CD8-positive, alpha-beta memory T cell (primary cell): ENCODE data around the gene TRPC6. TPM values are rescaled to one million over a fixed set of nuclear protein-coding genes. Genes with fewer than 3 reads are reported as not detected.

Experiments
- CTCF ChIA-PET: fragments of 350-600 bp; sonication (Branson Sonifier 250); formaldehyde crosslinking; loops from one replicate; lab custom pipeline; 2021; ENCODE audit warnings: antibody characterized with exemption; lab: Charles Lee
- POLR2A ChIA-PET: fragments of 350-600 bp; sonication (Branson Sonifier 250); formaldehyde crosslinking; loops from one replicate; lab custom pipeline; 2021; ENCODE audit warnings: antibody characterized with exemption; lab: Charles Lee
- DNase-seq, 5 donors: peaks; one replicate each; pipeline versions ENCODE4 v3.0.0 to v3.0.0-alpha.2; 2020 to 2022; ENCODE audit warnings: mixed read lengths in 1 of 5
- H3K27ac ChIP-seq: one replicate; pipeline ENCODE4 v1.7.0; 2013; ENCODE audit warnings: low read depth, mild to moderate bottlenecking, low read length, moderate library complexity
- H3K27me3 ChIP-seq: 2 replicates; pipeline ENCODE4 v1.7.0; 2013; ENCODE audit warnings: low read length, mild to moderate bottlenecking; ENCODE audit not compliant: insufficient read depth, poor library complexity, severe bottlenecking
- H3K36me3 ChIP-seq: 2 replicates; pipeline ENCODE4 v1.7.0; 2013; ENCODE audit warnings: mild to moderate bottlenecking, low read length, moderate library complexity; ENCODE audit not compliant: insufficient read depth
- H3K4me1 ChIP-seq: 2 replicates; pipeline ENCODE4 v1.7.0; 2013; ENCODE audit warnings: mild to moderate bottlenecking, low read length, moderate library complexity; ENCODE audit not compliant: insufficient read depth
- H3K4me3 ChIP-seq: 2 replicates; pipeline ENCODE4 v1.7.0; 2013; ENCODE audit warnings: mild to moderate bottlenecking, low read length
- H3K9me3 ChIP-seq: 2 replicates; pipeline ENCODE4 v1.7.0; 2013; ENCODE audit warnings: mild to moderate bottlenecking, low read length
- H3K27ac Mint-ChIP-seq, 8 donors: one replicate each; pipeline ENCODE4 v1.8.0; 2020 to 2021; ENCODE audit warnings: mixed read lengths in 8 of 8, mild to moderate bottlenecking in 6 of 8, inconsistent platforms in 3 of 8, moderate library complexity in 3 of 8
- H3K27me3 Mint-ChIP-seq, 2 donors: one replicate each; pipeline ENCODE4 v1.8.0; 2020 to 2021; ENCODE audit warnings: mixed read lengths in 2 of 2, mild to moderate bottlenecking in 1 of 2, moderate library complexity in 1 of 2
- H3K36me3 Mint-ChIP-seq, 3 donors: one replicate each; pipeline ENCODE4 v1.8.0; 2020 to 2021; ENCODE audit warnings: mixed read lengths in 3 of 3, inconsistent platforms in 1 of 3, mild to moderate bottlenecking in 1 of 3
- H3K4me1 Mint-ChIP-seq, 3 donors: one replicate each; pipeline ENCODE4 v1.8.0; 2020 to 2021; ENCODE audit warnings: mixed read lengths in 3 of 3, inconsistent platforms in 1 of 3, mild to moderate bottlenecking in 1 of 3
- H3K4me3 Mint-ChIP-seq, 7 donors: one replicate each; pipeline ENCODE4 v1.8.0; 2020 to 2021; ENCODE audit warnings: mixed read lengths in 7 of 7, mild to moderate bottlenecking in 6 of 7, moderate library complexity in 4 of 7, inconsistent platforms in 2 of 7
- H3K9me3 Mint-ChIP-seq, 5 donors: one replicate each; pipeline ENCODE4 v1.8.0; 2020 to 2022; ENCODE audit warnings: mixed read lengths in 5 of 5, mild to moderate bottlenecking in 3 of 5, moderate library complexity in 2 of 5, inconsistent platforms in 1 of 5
- polyA plus RNA-seq: library from polyadenylated mRNA; unstranded; fragments of 300-500 nt; fragmentation: Illumina TruSeq; gene quantifications from one replicate; pipeline ENCODE4 v1.2.3, GENCODE V29; 2021
- total RNA-seq, 2 experiments: library from RNA; stranded (reverse); gene quantifications; one replicate each; pipeline ENCODE4 v1.2.3, GENCODE V29; 2021

Gene TRPC6
- total and polyA plus RNA-seq, 3 experiments from 2014 or later: not detected

DNA sequence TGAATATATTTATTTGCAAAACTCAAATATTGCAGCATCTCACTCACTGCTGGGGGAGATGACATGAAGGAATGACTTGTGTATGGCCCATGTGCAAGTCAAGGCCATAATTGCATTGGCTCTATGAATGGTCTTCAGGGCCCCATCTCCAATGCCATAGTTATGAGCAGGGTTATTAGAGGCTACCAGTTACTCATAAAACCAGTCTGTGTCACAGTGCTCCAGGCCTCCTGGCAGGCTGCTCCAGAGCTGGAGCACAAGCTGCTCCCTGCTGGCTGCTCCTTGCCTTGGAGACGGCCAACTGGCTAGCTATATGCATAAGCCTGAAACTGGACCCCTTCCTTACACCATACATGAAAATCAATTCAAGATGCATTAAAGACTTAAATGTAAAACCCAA, 145.7 kb downstream of the TRPC6 start:
- POLR2A ChIA-PET: no interaction called here
- peaks cover 0 to 20% (median 11%) of the 10 kb centered on the region in 5 donors for H3K9me3 Mint-ChIP-seq
- no peaks in the 10 kb centered on the region for H3K9me3 ChIP-seq

DNA sequence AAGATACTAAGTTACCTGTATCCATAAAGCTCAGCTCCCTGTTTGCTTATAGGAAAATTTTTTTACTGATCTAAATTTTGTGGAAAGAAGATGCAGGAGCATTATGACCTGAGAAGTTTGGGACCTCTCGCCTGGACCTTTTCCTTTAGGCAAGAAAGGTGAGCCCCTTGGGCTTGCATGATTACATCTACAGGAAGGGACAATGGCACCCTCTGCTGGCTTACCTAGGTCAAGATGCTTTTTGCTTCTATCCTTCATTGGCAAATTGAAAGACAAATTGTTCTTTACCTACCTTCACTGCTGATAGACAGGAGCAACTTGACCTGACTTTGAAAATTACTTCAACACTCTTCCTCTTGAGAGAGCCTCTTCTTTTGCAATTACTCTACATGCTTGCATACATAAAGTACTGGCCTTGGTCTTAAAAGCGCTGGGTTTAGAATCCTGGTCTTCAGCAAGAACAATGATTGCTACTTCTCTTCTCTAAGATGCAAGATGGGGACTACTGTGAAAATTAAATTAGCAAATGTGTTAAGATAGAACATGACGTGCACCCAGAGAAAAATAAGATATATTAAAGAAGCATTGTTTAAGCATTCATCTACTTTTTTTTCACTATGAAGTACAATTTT, 147.2 kb downstream of the TRPC6 start:
- no peak overlapping the region for H3K4me3 ChIP-seq
- no peak overlapping the region for H3K4me3 Mint-ChIP-seq
- DNase-seq: no peak
- CTCF ChIA-PET: no interaction called here
- no peaks in the 10 kb centered on the region for H3K4me1 ChIP-seq
- H3K27ac Mint-ChIP-seq: no peak overlapping the region
- POLR2A ChIA-PET: no interaction called here
- H3K4me1 Mint-ChIP-seq: no peaks in the 10 kb centered on the region
- H3K27me3 Mint-ChIP-seq: no peaks in the 10 kb centered on the region
- no peaks in the 10 kb centered on the region for H3K9me3 ChIP-seq
- H3K27me3 ChIP-seq: no peaks in the 10 kb centered on the region
- no peaks in the 10 kb centered on the region for H3K36me3 Mint-ChIP-seq
- no peak overlapping the region for H3K27ac ChIP-seq
- no peaks in the 10 kb centered on the region for H3K36me3 ChIP-seq
- peaks cover 5 to 26% (median 11%) of the 10 kb centered on the region in 5 donors for H3K9me3 Mint-ChIP-seq

More for the DNA sequence above, 145.7 kb downstream of the TRPC6 start:
- no peaks in the 10 kb centered on the region for H3K4me1 Mint-ChIP-seq
- H3K27ac ChIP-seq: no peak overlapping the region
- no peaks in the 10 kb centered on the region for H3K36me3 Mint-ChIP-seq
- H3K4me3 Mint-ChIP-seq: no peak overlapping the region
- H3K4me1 ChIP-seq: no peaks in the 10 kb centered on the region
- no peak for DNase-seq
- H3K27ac Mint-ChIP-seq: no peak overlapping the region
- no peaks in the 10 kb centered on the region for H3K36me3 ChIP-seq
- no peaks in the 10 kb centered on the region for H3K27me3 ChIP-seq
- H3K27me3 Mint-ChIP-seq: no peaks in the 10 kb centered on the region
- no peak overlapping the region for H3K4me3 ChIP-seq
- CTCF ChIA-PET: no interaction called here

DNA sequence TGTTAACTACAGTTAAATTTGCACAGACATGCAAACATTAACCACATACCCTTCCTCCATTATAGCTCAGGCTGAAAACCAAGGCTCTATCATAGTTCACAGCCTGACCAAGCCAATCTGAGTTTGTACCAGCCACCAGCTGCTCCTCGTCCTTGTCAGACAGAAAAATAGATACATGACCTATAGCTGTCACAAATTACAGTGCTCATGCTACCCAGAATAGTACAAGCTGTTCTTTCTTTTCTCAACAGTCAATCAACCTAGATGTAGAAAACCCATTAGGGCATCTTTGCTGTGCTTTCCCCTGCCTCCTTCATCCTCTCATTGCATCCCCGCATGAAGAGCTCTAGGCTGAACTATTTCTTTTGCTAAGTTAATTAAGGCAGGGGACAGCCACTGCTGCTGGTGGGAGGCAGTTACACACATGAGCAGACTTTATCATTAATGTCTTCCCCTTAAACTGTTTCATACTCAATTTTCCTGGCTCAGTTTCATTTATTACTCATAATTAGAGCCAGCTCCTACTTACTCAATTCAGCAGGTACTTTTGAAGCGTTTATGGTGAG, 148.3 kb downstream of the TRPC6 start:
- ChIA-PET POLR2A (no interaction called here), CTCF (interaction anchor here (1.0 kb wide), 1 partner anchor 13 kb away, joined by 4 read pairs; no protein-coding TSS in a partner anchor)
- no peak for DNase-seq
- Histone ChIP-seq H3K4me3 (no peak overlapping the region), H3K27me3 (no peaks in the 10 kb centered on the region), H3K4me1 (no peaks in the 10 kb centered on the region), H3K9me3 (no peaks in the 10 kb centered on the region), H3K36me3 (no peaks in the 10 kb centered on the region), H3K27ac (no peak overlapping the region)
- H3K27ac Mint-ChIP-seq: no peak overlapping the region
- H3K9me3 Mint-ChIP-seq: peaks cover 9 to 30% (median 11%) of the 10 kb centered on the region in 5 donors
- H3K4me1 Mint-ChIP-seq: no peaks in the 10 kb centered on the region
- no peak overlapping the region for H3K4me3 Mint-ChIP-seq
- no peaks in the 10 kb centered on the region for H3K27me3 Mint-ChIP-seq
- no peaks in the 10 kb centered on the region for H3K36me3 Mint-ChIP-seq

DNA sequence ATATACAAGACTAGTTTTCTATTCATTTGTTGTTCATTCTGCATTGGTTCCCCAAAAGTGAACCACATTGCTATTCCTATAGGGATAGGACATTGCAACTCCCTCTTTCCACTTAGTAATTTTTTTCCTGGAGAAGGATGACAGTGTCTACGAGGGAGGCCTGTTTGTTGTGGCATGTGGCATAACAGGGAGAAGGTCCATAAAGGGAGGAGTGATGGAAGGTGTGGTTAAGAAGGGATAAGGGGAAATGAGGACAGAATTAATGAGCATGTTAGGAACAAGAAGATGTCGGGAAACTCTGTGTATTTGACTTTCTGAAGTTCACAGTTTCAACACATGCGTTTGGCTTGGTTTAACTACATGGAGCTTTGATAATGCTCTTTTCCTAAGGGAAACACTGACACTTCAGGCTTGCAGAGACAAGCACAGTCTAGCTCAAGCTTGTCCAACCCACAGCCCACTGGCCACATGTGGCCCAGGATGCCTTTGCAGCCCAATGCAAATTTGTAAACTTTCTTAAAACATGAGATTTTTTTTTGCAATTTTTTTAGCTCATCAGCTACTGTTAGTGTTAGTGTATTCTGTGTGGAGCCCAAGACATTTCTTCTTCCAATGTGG, 149.7 kb downstream of the TRPC6 start:
- Histone ChIP-seq H3K27me3 (no peaks in the 10 kb centered on the region), H3K4me3 (no peak overlapping the region), H3K27ac (no peak overlapping the region), H3K4me1 (no peaks in the 10 kb centered on the region), H3K36me3 (no peaks in the 10 kb centered on the region), H3K9me3 (no peaks in the 10 kb centered on the region)
- Mint-ChIP-seq H3K36me3 (no peaks in the 10 kb centered on the region), H3K27me3 (no peaks in the 10 kb centered on the region), H3K4me3 (no peak overlapping the region), H3K27ac (no peak overlapping the region), H3K4me1 (no peaks in the 10 kb centered on the region), H3K9me3 (peaks cover 4 to 29% (median 19%) of the 10 kb centered on the region in 5 donors)
- CTCF ChIA-PET: no interaction called here
- POLR2A ChIA-PET: no interaction called here
- no peak for DNase-seq

DNA sequence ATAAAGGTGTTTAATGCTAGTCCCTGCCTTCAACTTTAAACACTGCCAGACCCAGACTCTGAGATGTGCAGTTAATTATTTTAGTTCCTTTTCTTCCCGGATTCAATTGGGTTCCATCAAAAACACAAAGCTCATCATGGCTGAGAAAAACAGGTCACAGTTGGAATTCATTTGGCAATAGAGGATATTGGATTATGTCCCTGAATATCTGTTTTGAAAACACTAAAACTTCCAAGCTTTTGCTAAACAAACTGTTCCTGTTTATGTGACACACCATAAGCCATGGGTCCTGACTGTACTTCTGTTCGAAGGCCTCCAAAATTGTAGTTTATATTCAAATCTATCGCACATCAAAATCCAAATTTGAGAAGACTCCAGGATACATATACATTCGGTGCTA, 150.7 kb downstream of the TRPC6 start:
- no peaks in the 10 kb centered on the region for H3K27me3 Mint-ChIP-seq
- no peak overlapping the region for H3K4me3 ChIP-seq
- no peak overlapping the region for H3K27ac Mint-ChIP-seq
- no peak for DNase-seq
- POLR2A ChIA-PET: no interaction called here
- H3K36me3 ChIP-seq: no peaks in the 10 kb centered on the region
- no peak overlapping the region for H3K4me3 Mint-ChIP-seq
- no peaks in the 10 kb centered on the region for H3K4me1 ChIP-seq
- CTCF ChIA-PET: no interaction called here
- H3K36me3 Mint-ChIP-seq: no peaks in the 10 kb centered on the region
- H3K4me1 Mint-ChIP-seq: no peaks in the 10 kb centered on the region
- H3K27ac ChIP-seq: no peak overlapping the region
- H3K27me3 ChIP-seq: no peaks in the 10 kb centered on the region
- H3K9me3 ChIP-seq: no peaks in the 10 kb centered on the region
- peaks cover 9 to 31% (median 25%) of the 10 kb centered on the region in 5 donors for H3K9me3 Mint-ChIP-seq

DNA sequence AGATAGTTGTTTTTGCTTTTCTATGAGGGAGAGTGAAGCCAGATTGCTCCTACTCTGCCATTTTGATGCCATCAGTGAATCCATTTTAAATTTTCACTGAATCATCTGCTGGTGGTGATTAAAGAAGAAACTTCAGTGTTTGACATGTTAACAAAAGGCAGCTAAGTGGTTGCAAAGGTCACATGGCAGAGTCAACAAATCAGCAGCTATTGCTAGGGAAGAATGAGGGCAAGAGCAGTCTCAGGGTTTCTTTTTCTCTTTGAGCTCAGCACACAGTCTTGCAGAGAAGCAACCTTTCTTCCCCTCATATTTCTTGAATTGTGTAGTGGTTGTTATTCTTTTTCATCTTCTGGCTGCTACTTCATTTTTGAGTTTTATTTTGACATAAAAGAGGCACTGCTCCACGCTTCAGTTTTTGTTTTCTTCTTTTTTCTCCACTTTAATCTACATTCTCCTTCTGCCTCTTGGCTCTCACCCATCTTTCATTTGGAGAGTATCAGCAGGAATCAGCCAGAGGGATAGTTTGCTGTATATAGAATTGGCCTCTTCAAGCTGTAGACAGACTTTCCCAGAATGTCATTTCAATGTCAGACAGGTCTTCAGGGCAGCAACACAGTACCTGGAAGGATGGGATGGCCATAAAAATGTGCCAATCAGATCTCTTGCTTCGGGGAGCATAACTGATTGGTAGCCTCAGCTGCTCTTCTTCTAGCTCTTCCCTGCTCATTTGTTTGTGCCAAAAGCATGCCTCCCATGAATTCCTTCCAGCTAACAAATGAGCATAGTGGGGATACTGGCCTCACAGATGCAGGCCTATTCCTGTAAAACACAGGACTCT, 153.9 kb downstream of the TRPC6 start:
- Mint-ChIP-seq H3K27me3 (no peaks in the 10 kb centered on the region), H3K36me3 (no peaks in the 10 kb centered on the region), H3K4me3 (no peak overlapping the region), H3K4me1 (no peaks in the 10 kb centered on the region), H3K9me3 (peaks cover 7 to 46% (median 23%) of the 10 kb centered on the region in 5 donors), H3K27ac (no peak overlapping the region)
- Histone ChIP-seq H3K27ac (no peak overlapping the region), H3K9me3 (no peaks in the 10 kb centered on the region), H3K36me3 (no peaks in the 10 kb centered on the region), H3K4me1 (no peaks in the 10 kb centered on the region), H3K27me3 (no peaks in the 10 kb centered on the region), H3K4me3 (no peak overlapping the region)
- CTCF ChIA-PET: no interaction called here
- no peak for DNase-seq
- POLR2A ChIA-PET: no interaction called here

DNA sequence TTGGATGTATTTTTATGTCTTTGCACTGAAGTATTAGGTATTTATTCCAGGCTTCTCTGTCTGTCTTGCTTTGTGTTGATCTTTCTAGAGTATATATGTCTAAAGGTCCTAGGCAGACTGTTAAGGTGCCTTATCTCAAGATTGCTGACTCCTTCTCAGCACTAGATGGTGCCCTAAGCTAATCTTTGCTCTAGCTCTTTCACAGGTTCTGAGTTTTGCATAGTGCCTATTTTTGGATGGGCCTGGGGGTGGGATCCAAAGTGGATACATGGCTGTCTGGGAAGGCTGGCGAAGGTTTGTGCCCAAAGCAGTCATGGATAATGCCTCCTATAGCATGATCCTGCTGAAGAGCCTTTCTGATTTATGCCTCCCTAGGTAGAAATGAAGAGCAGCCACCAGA, 154.9 kb downstream of the TRPC6 start:
- Histone ChIP-seq H3K4me3 (no peak overlapping the region), H3K4me1 (no peaks in the 10 kb centered on the region), H3K27ac (no peak overlapping the region), H3K36me3 (no peaks in the 10 kb centered on the region), H3K27me3 (no peaks in the 10 kb centered on the region), H3K9me3 (no peaks in the 10 kb centered on the region)
- peaks cover 7 to 51% (median 23%) of the 10 kb centered on the region in 5 donors for H3K9me3 Mint-ChIP-seq
- H3K4me1 Mint-ChIP-seq: no peaks in the 10 kb centered on the region
- DNase-seq: no peak
- ChIA-PET CTCF (no interaction called here), POLR2A (no interaction called here)
- no peaks in the 10 kb centered on the region for H3K36me3 Mint-ChIP-seq
- H3K27me3 Mint-ChIP-seq: no peaks in the 10 kb centered on the region
- no peak overlapping the region for H3K4me3 Mint-ChIP-seq
- H3K27ac Mint-ChIP-seq: no peak overlapping the region

DNA sequence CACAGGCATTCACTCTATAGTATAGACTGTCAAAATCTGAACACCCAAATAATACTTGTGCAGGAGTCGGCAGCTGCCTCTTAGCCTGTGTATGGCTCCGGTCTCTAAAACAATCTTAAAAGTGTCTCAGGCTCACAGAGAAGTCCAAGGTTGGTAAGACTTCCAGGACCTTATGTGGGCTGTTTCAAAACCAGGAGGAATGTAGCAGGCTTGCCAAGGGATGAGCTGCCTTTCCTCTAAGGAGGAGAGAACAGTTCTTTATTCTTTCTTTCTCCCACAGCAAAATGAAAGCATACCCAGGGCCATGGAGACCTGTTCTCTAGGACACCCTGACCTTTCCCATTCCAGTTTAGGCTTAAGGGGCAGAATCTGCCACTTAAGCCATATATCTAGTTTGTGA, 176.5 kb downstream of the TRPC6 start:
- POLR2A ChIA-PET: no interaction called here
- Histone ChIP-seq H3K27me3 (no peaks in the 10 kb centered on the region), H3K36me3 (no peaks in the 10 kb centered on the region), H3K27ac (no peak overlapping the region), H3K4me3 (no peak overlapping the region), H3K4me1 (no peaks in the 10 kb centered on the region), H3K9me3 (no peaks in the 10 kb centered on the region)
- no peaks in the 10 kb centered on the region for H3K36me3 Mint-ChIP-seq
- CTCF ChIA-PET: no interaction called here
- no peaks in the 10 kb centered on the region for H3K27me3 Mint-ChIP-seq
- peaks cover 0 to 12% (median 7%) of the 10 kb centered on the region in 5 donors for H3K9me3 Mint-ChIP-seq
- no peak overlapping the region for H3K27ac Mint-ChIP-seq
- H3K4me3 Mint-ChIP-seq: no peak overlapping the region
- DNase-seq: no peak
- H3K4me1 Mint-ChIP-seq: no peaks in the 10 kb centered on the region
